Measurements from ENCODE around the gene PREP. TPM values are rescaled to one million over a fixed set of nuclear protein-coding genes. Genes with fewer than 3 reads are reported as not detected.

The PREP gene
- total RNA-seq, 2 experiments from 2014 or later: 46.4 to 46.9 TPM

DNA sequence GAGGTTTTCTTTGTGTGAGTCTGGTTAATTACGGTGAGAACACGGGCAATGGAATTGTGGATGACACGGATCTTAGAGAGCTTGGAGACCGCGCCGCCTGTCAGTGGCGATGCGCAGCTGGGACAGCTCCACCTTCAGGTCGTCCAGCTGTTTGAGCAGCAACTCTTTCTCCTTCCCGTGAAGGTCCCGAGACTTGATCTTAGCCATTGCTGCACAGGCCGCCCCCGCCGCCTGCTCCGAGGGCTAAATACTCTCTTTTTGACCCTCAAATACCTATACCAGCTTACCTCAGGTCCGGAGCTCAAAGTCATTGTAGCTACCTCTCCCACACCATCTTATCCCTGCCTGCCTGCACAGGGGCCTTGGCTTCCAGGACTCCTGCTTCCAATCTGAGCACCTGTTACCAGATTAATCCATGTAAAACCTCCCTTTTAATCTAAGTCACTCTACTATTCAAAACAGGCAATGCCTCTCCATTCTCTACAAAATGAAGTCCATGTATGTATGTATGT, 100.2 kb downstream of the PREP start:
- H3K27me3 Mint-ChIP-seq: no peaks in the 10 kb centered on the region
- no peaks in the 10 kb centered on the region for H3K4me1 Mint-ChIP-seq (ENCODE audit: low read depth)
- DNase-seq: no peak
- H3K9me3 Mint-ChIP-seq: no peaks in the 10 kb centered on the region
- H3K4me3 Mint-ChIP-seq: no peak overlapping the region
- no peak for ATAC-seq
- H3K36me3 Mint-ChIP-seq (ENCODE audit: low read depth): peaks cover 25% of the 10 kb centered on the region
- TF ChIP-seq, protein P1, sequence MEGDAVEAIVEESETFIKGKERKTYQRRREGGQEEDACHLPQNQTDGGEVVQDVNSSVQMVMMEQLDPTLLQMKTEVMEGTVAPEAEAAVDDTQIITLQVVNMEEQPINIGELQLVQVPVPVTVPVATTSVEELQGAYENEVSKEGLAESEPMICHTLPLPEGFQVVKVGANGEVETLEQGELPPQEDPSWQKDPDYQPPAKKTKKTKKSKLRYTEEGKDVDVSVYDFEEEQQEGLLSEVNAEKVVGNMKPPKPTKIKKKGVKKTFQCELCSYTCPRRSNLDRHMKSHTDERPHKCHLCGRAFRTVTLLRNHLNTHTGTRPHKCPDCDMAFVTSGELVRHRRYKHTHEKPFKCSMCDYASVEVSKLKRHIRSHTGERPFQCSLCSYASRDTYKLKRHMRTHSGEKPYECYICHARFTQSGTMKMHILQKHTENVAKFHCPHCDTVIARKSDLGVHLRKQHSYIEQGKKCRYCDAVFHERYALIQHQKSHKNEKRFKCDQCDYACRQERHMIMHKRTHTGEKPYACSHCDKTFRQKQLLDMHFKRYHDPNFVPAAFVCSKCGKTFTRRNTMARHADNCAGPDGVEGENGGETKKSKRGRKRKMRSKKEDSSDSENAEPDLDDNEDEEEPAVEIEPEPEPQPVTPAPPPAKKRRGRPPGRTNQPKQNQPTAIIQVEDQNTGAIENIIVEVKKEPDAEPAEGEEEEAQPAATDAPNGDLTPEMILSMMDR (IDR thresholded peaks at IDR 0.05): no peak
- ChIA-PET POLR2A (no interaction called here), CTCF (interaction anchor here (1.2 kb wide), 1 partner anchor 215 kb away, joined by 3 read pairs; no protein-coding TSS in a partner anchor)
- intact Hi-C loops (cut with micrococcal nuclease): no loop called here
- H3K27ac Mint-ChIP-seq: no peak overlapping the region

DNA sequence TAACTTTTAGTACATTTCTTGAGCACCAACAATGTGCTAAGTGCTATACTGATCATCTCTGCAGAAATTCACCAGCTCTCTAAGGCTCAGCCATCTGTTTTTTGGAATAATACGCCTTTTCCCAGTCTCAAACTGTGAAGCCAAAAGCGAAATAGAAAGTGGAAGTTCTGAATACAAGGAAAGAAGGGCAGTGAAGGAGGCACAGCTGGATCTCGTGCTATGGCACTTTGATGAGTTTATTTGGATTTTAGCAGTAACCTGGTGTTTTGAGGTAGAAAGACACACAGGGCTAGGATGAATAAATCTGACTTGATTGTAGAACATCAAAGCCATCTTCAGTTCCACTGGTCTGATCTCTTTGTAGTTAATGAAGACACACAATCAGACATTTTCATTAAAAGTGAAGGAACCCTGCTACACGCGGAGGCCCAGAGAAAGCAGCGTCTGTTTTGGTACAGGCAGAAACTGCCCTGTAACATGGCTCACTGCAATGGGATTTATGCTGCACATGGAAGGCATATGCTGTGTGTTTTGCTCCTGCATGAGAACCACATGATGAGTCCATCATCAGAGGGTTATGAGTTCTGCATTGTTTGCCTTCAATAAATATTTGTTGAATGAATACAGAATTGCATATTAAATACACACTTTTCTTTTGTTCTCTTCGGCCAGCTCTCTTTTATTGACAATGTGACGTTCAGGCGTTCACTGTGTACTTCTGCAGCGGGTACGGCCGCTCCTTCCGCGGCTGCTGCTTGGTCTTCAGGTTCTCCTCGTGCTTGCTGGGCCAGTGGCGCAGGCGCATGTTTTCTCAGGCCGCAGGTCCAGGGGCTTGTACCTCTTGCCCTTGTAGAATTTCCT, 100.9 kb downstream of the PREP start:
- Mint-ChIP-seq H3K36me3 (ENCODE audit: low read depth) (peaks cover 24% of the 10 kb centered on the region), H3K4me1 (ENCODE audit: low read depth) (no peaks in the 10 kb centered on the region), H3K4me3 (no peak overlapping the region), H3K27ac (no peak overlapping the region), H3K27me3 (no peaks in the 10 kb centered on the region), H3K9me3 (no peaks in the 10 kb centered on the region)
- ChIA-PET CTCF (interaction anchor here (1.4 kb wide), 1 partner anchor 16 kb away, joined by 4 read pairs; no protein-coding TSS in a partner anchor), POLR2A (no interaction called here)
- DNase-seq (no peak), ATAC-seq (no peak)
- TF ChIP-seq, protein P1 (IDR thresholded peaks at IDR 0.05): no peak
- intact Hi-C loops (cut with micrococcal nuclease): no loop called here

DNA sequence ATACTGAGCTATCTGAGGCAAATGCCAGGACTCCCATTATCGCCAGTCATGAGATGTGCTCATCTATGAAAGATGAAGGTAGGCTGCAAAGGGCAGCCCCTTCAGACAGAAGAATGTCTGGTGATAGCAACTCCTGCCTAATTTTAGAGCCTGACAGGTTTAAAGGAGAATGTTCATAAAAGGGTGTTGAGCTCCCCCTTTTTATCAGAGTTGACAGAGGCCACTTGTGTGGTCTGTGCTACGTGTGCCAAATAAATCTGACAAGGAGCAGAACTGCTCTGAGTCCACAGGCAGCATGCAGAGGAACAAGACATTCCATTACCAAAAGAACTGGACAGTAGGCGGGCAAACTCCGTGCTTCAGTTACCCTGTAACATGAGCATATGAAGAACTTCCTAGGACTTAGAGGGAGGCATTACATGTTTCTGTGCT, 101.8 kb downstream of the PREP start:
- ATAC-seq (no peak), DNase-seq (no peak)
- CTCF ChIA-PET: interaction anchor here (1.4 kb wide), 1 partner anchor 17 kb away, joined by 4 read pairs; no protein-coding TSS in a partner anchor
- Mint-ChIP-seq H3K9me3 (no peaks in the 10 kb centered on the region), H3K4me3 (no peak overlapping the region), H3K27me3 (no peaks in the 10 kb centered on the region), H3K4me1 (ENCODE audit: low read depth) (no peaks in the 10 kb centered on the region), H3K27ac (no peak overlapping the region), H3K36me3 (ENCODE audit: low read depth) (peaks cover 28% of the 10 kb centered on the region)
- TF ChIP-seq, protein P1 (IDR thresholded peaks at IDR 0.05): no peak
- intact Hi-C loops (cut with micrococcal nuclease): no loop called here
- POLR2A ChIA-PET: no interaction called here

DNA sequence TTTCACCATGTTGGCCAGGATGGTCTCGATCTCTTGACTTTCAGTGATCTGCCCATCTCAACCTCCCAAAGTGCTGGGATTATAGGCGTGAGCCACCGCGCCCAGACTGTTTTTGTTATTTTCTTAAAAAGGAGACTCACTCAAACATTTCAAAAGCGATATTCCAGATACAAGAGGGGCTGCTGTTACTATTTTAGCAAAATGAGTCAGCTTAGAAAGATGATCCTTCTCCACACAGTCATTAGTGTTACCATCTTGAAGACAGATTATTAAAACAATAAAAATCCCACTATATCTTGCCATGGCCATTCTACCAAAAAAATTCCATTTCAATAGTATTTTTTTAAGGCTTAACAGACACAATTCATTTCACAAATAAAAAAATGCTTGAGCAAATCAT, 102.8 kb downstream of the PREP start:
- intact Hi-C loops (cut with micrococcal nuclease): no loop called here
- Mint-ChIP-seq H3K4me1 (ENCODE audit: low read depth) (no peaks in the 10 kb centered on the region), H3K36me3 (ENCODE audit: low read depth) (peaks cover 32% of the 10 kb centered on the region), H3K27ac (no peak overlapping the region), H3K4me3 (no peak overlapping the region), H3K9me3 (no peaks in the 10 kb centered on the region), H3K27me3 (no peaks in the 10 kb centered on the region)
- ATAC-seq (no peak), DNase-seq (no peak)
- POLR2A ChIA-PET: no interaction called here
- CTCF ChIA-PET: interaction anchor here (1.4 kb wide), 1 partner anchor 18 kb away, joined by 4 read pairs; no protein-coding TSS in a partner anchor
- TF ChIP-seq, protein P1 (IDR thresholded peaks at IDR 0.05): no peak

DNA sequence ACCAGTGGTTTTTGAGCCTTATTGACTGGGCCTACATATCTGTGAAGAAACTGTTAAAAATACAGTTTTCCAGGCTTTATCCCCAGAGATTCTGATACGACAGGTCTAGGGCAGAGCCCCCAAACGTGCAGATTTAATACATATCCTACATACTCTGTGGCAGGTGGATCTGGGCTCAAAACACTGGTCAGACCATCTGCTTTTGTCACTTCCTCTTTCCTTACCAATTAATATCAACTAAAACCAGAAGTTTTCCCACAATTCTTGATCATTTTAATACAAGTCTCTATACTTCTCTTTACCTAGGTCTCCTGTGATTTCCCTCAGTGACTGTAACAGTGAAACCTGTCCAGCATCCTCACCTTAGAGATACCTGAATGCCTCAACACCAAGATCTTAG, 108.8 kb downstream of the PREP start:
- no peaks in the 10 kb centered on the region for H3K9me3 Mint-ChIP-seq
- DNase-seq: no peak
- H3K27me3 Mint-ChIP-seq: no peaks in the 10 kb centered on the region
- TF ChIP-seq, protein P1 (IDR thresholded peaks at IDR 0.05): no peak
- peaks cover 10% of the 10 kb centered on the region for H3K4me1 Mint-ChIP-seq (ENCODE audit: low read depth)
- H3K4me3 Mint-ChIP-seq: no peak overlapping the region
- ChIA-PET POLR2A (no interaction called here), CTCF (interaction anchor here (1.6 kb wide), 2 partner anchors 24 to 206 kb away, joined by 4 read pairs; no protein-coding TSS in a partner anchor)
- no peak for ATAC-seq
- peaks cover 24% of the 10 kb centered on the region for H3K36me3 Mint-ChIP-seq (ENCODE audit: low read depth)
- intact Hi-C loops (cut with micrococcal nuclease): no loop called here
- H3K27ac Mint-ChIP-seq: no peak overlapping the region
